Nucleus accumbens (tissue), 56 donors: ENCODE measurements around the gene WDR70.
"Not testable (repeated sequence)": the region's sequence is repeated elsewhere in the genome, so short reads cannot be mapped to it uniquely, and the experiment has no call there.

Source experiments
- DNase-seq, 56 donors: peaks; one replicate each; lab custom pipeline; 2025; lab: John Stamatoyannopoulos, UW

The WDR70 gene

DNA sequence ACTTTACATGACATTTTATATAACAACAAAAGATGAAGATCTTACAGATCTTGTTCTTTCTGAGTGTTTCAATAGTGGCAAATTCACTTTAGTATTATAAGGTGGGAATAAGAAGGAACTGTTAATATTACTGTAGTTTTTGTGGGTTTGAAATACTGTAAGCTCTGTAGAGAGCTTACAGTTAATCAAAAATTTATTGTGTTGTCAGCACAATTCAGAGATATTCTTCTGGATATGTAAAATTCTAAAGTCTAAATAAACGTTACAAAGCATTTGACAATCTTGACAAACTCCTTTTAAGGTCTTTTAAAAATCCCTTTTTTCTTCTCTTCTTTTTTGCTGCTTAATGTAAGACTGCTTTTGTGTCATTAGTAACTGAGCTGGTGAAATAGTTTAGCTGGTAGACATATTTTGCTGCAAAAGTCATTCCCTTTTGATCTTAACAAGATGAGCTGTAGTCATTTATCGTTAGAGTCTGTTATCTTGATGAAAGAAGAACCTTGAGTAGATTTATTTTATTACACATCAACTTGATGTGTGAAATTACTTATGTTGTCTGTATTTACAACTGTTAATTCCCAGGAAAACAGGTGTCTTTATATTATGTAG is 186.0 kb downstream of the WDR70 start:
- DNase-seq = no peak

DNA sequence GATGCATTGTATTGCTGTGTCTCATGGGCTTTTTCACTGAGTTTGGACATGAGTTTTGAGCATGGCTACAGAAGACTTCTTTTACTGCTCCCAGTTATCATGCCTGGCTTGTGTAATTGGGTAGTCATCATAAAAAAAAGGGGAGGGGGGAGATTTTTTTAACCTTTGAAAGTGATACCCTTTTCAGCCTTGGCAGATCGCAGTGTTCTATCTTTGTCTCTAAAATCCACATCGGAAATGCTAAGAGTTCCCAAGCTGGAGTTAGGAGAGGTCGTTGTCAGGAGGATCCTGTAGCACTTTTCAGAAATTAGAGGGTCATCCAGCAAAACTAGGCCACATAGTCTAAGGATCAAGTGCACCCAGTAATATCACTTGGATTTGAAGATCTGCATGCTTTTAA is 188.4 kb downstream of the WDR70 start:
- DNase-seq = no peak

DNA sequence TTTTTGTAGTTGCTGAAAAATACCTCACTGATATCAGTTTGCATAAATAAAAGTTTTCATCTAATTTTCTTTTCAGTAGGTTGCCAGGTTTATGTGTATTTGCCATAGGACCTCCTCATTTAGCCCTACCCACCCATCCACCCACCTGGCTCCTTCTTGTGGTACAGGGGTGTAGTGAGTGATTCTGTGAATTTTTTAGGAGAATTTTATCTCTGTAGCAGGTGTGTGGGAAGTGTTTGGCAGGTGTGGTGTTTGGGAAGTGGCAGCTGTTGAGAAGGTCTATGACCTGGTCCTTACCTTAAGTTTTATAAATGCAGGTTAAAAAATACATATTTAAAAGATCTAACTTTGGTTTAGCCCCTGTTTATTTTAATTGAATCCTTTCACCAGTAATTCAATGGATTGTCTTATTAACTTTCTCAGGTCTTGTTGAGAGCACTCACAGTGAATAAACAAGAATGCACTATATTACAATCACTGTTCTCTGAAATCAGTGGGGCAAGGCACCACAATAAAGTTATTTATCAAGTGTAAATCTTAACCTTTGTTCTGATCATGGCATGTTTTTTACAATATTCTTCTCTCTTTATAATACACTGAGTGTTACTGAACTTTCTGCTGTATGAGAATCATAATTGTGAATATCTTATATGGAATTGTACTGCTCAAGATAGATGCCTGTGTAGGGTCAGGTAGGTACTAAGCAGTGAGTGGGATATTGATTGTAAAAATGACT is 189.1 kb downstream of the WDR70 start:
- no peak for DNase-seq

DNA sequence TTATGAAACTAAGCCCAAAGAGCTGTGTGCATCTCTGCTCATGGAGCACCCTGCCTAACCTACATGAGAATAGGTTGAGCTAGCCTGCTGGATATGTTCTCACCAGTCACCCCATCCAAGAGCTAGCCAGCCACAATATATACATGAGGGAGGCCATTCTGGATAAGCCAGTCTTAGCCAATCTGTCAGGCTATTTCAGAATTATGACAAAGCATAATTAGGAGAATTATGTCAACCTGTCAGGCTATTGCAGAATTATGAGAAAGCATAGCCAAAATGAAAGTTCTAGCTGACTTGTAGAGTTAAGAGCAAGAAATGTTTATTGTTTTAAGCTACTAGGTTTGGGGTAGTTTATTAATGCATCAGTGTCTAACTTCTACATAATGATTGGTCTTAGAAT is 189.8 kb downstream of the WDR70 start:
- DNase-seq = no peak

DNA sequence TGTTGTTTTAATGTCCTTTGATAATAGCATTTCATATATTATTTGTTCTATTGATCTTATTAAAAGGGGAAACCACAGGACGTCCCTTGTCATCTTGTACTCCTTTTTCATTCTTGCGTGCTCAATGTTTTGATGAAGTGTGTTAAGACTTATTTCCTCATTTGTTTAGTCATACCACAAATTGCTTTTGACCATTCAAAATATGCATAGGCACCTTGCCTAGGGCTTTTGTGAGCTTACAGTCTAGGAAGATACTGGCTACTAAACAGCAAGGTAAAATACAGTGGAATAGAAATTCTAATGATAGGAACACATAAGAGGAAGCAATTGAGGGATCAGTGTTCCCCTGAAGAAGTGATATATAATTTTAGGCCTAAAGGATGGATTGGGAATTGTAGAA is 190.3 kb downstream of the WDR70 start:
- DNase-seq = no peak

DNA sequence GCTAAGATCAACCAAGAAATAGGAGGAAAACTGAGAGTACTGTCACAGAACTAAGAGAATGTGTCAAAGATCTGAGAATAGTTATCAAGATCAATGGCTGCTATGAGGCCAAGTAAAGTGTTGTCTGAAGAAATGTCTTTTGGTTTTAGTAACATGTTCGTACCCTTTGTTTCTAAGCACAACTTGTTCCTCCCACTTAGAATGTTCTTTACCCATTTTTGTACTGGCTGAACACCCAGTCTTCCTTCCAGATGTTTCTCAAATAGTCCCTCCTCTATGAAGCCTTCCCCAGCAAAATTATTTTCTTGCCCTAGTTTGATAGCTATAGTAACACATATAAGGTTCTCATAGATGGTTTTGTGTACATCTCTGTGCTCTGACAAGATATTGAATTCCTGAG is 191.5 kb downstream of the WDR70 start:
- no peak for DNase-seq

DNA sequence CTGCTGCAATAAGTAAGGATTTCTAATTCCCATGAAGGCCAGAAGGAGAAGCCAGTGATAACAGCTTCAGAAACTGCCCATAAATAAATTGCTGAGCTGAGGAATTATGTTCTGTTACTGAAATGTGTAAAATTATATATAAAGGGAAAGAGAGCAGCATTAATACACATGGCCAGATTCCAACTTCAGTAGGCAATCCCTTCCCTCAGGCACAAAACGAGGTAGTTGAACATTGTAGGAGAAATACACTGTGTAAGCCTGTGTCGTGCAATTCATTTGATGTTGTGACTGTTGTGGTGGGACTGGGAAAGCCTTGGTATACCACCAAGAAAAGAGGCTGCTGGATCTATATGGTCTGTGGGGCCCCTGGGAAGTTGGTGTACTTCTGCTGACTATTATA is 192.9 kb downstream of the WDR70 start:
- no peak for DNase-seq

DNA sequence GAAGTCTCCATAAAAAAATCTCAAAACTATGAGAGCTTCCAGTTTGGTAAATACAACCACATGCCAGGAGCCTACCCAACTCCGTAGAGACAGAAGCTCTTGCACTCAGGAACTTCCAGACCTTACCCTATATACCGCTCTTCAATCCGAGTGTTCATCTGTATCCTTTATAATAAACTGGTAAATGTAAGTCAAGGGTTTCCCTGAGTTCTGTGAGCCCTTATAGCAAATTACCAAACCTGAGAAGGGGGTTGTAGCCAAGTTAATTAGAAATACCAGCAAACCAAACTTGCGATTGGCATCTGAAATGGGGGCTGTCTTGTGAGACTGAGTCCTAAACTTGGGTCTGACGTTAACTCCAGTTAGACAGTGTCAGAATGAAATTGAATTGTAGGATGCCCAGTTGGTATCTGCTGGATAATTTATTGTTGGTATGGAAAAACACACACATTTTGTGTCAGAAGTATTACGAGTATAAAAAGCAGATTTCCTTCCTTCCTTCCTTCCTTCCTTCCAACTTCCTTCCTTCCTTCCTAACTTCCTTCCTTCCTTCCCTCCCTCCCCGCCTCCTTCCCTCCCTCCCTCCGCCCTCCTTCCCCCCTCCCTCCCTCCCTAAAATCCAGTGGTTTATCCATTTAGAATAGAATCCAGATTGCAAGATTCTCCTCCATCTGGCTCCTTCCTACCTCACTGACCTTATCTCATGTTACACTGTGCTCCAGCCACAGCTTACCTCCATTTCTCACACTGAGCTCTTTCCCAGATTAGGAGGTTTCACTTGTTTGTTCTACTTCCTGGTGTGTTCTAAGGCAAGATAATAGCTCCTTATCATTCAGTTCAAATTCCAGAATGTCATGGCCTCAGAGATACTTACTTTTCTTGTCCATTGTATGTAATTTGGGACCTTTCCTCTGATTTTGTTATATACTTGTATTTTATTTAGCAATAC is 196.7 kb downstream of the WDR70 start:
- DNase-seq = no peak

DNA sequence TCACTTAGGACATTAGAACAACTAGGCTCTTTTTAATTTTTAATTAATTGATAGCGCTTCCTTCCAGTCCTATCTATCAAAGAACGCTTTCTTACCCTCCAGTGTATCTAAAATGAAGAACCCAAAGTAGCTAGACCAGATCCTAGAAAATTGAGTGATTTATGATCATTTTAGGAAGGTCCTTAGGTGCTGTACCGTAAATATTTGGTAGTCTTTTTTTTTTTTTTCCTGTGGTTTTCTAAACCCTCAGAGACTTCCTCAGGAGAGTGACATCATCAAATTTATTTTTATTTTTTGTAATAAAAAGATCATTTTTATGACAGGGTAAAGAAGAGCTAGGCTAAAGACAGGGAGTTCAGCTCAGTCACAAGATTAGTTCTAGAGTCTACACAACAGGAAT is 197.4 kb downstream of the WDR70 start:
- DNase-seq = no peak

DNA sequence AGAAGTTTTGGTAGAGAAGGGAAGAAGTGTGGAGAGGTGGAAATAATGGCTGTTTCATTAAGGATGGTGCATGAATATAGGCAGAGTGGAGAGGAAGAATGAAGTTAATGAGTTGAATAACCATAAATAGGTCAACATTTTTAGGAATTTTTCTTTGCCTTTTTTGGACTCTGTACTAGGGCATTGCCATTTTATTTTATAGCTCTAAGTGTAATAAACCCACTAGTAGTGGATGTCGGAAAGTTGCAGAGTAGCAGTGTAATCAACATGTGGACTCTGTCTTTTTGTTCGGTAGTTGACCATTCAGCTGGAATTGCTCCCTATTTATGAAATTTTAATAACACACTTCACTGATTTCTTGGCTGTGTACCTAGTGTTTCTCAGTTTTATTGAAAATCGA is 199.1 kb downstream of the WDR70 start:
- no peak for DNase-seq

DNA sequence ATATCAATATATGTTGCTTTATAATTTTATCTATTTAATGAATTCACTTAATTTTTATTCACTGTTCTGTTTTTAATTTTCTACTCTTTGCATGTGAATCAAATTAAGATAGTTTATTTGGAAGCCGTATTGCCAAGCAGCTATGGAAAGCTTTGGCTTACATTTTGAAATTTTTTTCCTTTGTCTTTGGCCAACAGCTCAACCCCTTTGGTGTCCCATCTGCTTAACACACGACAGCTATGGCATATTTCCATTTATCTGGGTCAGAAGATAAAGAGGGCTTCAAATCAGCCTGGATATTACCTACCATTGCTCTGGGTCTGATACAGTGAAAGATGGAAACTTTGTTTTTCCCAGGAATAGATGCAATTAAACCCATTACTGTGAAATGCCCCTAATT is 201.0 kb downstream of the WDR70 start:
- DNase-seq = no peak

DNA sequence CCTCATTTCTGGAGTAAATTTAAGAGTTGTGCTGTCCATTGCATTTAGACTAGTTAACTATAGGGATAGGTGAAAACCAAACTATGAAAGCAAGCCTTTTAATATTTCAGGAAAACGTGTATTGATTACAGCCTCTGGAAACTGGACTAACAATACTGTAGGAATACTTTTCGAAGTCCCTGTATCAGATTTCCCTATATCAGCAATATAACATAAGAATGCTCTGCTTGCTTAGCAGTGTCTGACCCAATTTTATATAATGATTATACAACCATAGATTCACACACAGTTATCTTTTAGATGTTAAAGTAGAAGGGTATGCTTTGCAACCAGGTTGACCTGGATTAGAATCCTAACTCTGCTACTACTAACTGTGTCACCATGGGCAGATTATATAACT is 203.1 kb downstream of the WDR70 start:
- no peak for DNase-seq

DNA sequence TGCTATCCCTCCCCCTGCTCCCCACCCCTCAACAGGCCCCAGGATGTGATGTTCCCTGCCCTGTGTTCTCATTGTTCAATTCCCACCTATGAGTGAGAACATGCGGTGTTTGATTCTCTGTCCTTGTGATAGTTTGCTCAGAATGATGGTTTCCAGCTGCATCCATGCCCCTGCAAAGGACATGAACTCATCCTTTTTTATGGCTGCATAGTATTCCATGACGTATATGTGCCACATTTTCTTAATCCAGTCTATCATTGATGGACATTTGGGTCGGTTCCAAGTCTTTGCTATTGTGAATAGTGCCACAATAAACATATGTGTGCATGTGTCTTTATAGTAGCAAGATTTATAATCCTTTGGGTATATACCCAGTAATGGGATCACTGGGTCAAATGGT is 214.2 kb downstream of the WDR70 start:
- DNase-seq = not testable (repeated sequence)

DNA sequence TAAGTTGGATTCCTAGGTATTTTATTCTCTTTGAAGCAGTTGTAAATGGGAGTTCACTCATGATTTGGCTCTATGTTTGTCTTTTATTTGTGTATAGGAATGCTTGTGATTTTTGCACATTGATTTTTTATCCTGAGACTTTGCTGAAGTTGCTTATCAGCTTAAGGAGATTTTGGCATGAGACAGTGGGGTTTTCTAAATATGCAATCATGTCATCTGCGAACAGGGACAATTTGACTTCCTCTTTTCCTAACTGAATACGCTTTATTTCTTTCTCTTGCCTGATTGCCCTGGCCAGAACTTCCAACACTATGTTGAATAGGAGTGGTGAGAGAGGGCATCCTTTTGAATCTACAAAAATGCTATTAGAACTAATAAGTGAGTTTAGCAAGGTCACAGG is 215.7 kb downstream of the WDR70 start:
- not testable (repeated sequence) for DNase-seq

DNA sequence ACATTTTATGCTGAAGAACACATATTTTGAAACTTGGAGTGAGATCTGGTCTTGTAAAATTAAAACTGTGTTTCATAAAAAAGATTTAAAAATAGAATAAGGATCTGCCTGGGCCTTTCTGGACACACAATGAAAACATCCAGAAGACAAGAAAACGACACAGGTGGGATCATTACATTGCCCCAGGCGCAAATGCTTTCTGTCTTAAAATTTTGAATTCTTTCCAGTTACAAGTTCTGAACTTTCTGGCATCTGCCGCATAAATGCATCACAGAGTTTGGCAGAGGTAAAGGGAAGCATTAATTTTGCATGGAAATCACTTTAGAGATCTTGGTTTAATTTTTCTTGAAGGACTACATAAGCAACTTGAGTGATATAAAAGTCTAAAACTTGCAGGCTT is 219.6 kb downstream of the WDR70 start:
- no peak for DNase-seq

DNA sequence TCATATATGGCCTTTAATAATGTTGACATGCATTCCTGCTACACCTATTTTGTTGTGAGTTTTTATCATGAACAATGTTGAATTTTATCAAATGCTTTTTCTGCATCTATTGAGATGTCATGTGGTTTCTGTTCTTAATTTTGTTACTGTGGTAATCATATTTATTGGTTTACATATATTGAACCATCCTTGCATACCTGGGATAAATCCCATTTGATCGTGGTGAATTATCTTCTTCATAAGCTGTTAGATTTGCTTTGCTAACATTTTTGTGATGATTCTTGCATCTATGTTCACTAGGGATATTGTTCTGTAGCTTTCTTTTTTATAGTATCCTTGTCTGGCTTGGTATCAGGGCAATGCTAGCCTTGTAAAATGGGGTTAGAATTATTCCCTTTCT is 222.0 kb downstream of the WDR70 start:
- no peak for DNase-seq

DNA sequence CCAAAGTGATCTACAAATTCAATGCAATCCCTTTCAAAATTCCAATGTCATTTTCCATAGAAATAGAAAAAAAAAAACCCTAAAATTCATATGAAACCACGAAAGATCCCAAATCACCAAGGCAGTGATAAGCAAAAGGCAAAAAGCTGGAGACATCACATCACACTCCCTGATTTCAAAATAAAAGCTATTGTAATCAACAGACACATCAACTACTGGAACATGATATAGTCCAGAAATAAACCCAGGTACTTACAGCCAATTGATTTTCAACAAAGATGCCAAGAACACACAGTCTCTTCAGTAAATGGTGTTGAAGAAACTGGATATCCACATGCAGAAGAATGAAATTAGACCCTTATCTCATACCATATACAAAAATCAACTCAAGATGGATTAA is 224.0 kb downstream of the WDR70 start:
- no peak for DNase-seq

DNA sequence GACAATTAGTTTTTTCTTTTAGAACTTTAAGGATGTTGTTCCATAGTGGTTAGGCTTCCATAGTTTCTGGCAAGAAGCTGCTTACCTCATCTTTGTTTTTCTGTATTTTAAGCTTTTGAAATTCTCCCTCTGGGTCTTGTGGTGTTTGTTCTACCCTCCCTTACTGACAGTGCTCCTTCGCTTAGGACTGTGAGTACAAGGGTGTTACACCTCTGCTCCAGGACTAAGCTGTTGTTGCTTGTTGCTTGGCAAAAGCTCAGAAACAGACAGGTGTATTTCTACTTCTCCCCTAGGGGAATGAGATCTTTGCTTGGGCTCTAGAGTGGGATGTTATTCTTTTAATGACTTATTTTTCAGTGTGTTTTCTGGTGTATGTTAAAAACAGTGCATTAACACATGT is 225.2 kb downstream of the WDR70 start:
- DNase-seq = no peak

DNA sequence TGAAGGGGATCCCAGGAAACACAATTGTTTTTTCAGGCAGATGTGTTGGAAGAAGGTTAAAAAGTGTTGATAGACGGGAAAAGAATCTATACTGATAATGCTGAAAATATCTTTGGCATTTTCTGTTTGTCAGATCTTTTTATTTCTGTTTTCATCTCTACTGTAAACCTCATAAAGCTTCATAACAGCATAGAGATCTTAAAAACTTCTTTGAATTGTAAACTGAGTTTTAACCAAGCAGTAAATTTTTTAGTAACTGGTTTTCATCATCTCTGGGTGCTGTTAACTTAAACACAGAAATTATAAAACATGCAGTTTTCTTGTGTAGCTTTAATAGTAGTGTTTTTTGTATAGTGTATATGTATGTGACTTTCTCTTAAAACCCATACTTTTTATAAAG is 227.0 kb downstream of the WDR70 start:
- no peak for DNase-seq

DNA sequence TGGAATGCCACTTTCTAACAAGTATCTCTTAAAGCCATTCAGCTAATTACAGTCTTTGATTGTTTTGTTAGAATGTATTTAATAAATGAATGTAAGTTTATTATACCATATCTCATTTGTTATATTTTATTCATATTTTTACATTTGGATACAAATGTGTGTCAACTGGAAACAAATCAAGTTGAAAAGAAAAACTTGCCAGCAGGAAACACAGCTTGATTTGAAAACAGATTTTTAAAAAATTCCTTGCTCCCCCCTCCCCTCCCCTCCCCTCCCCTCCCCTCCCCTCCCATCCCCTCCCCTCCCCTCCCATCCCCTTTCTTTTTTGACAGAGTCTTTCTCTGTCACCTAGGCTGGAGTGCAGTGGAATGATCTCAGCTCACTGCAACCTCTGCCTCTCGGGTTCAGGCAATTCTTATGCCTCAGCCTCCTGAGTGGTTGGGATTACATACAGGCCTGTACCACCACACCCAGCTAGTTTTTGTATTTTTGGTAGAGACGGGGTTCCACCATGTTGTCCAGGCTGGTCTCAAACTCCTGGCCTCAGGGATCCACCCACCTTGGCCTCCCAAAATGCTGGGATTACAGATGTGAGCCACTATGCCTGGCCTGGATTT is 227.6 kb downstream of the WDR70 start:
- no peak for DNase-seq

DNA sequence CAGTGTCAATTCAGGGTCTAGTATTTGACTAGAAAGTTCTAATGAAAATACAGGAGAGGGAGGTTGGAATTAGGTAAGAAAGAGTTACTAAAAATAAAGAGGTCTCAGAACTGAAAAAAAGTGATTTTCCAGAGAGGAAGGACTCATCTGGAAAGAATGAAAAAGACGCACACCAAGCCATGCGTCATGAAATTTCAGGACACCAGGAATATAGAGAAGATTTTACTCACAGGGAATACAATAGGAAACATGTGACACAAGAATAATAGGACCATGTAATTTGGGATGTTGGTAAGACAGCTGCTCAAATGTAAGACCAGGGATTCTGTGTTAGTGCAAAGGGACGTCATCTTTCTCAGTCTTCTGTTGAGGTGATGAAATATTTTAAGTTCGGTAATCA is 236.1 kb downstream of the WDR70 start:
- no peak for DNase-seq
